Skeletal muscle tissue (tissue), 4 donors: Measurements from ENCODE around the gene DDI2. TPM values are rescaled to one million over a fixed set of nuclear protein-coding genes. Genes with fewer than 3 reads are reported as not detected.

Source experiments
- H3K27ac ChIP-seq: one replicate; pipeline ENCODE4 v1.7.0; 2013; ENCODE audit warnings: mild to moderate bottlenecking, low read depth, low read length, inconsistent platforms
- H3K27me3 ChIP-seq, 3 donors: one replicate each; pipeline ENCODE4 v1.7.0; 2013; ENCODE audit warnings: low read length in 3 of 3; ENCODE audit not compliant: control insufficient read depth in 3 of 3, insufficient read depth in 3 of 3
- H3K36me3 ChIP-seq, 3 donors: one replicate each; pipeline ENCODE4 v1.7.0; 2013; ENCODE audit warnings: low read length in 3 of 3; ENCODE audit not compliant: control insufficient read depth in 3 of 3, insufficient read depth in 3 of 3
- H3K4me1 ChIP-seq, 3 donors: one replicate each; pipeline ENCODE4 v1.7.0; 2013; ENCODE audit warnings: low read length in 3 of 3, mild to moderate bottlenecking in 3 of 3; ENCODE audit not compliant: control insufficient read depth in 3 of 3, insufficient read depth in 3 of 3
- H3K4me3 ChIP-seq, 3 donors: one replicate each; pipeline ENCODE4 v1.7.0; 2013; ENCODE audit warnings: low read length in 3 of 3
- H3K9ac ChIP-seq, 3 donors: one replicate each; pipeline ENCODE4 v1.7.0; 2013; ENCODE audit warnings: low read length in 3 of 3, mild to moderate bottlenecking in 3 of 3, moderate library complexity in 2 of 3, low read depth in 1 of 3
- H3K9me3 ChIP-seq, 3 donors: one replicate each; pipeline ENCODE4 v1.7.0; 2013; ENCODE audit warnings: low read length in 3 of 3; ENCODE audit not compliant: control insufficient read depth in 3 of 3
- total RNA-seq: library from RNA; depleted of rRNA; stranded (reverse); fragments of >200 nt; gene quantifications from one replicate; pipeline ENCODE4 v1.2.3, GENCODE V29; 2014
- donor health status: Osteomylitis.

Gene DDI2
- total RNA-seq, 1 donor from 2014 or later, result 30.8 TPM

GRCh38 chr1:15676010-15676409 lies 58.8 kb downstream of the DDI2 start:
- H3K4me1 ChIP-seq, result peaks cover 0 to 16% (median 3%) of the 10 kb centered on the region in 3 donors
- H3K4me3 ChIP-seq, result no peak overlapping the region
- H3K27ac ChIP-seq, result no peak overlapping the region
- H3K9ac ChIP-seq, result no peak overlapping the region
- H3K36me3 ChIP-seq, result no peaks in the 10 kb centered on the region
- no peaks in the 10 kb centered on the region for H3K27me3 ChIP-seq
- no peaks in the 10 kb centered on the region for H3K9me3 ChIP-seq

GRCh38 chr1:15676688-15677661 lies 59.7 kb downstream of the DDI2 start:
- Histone ChIP-seq H3K27ac (no peak overlapping the region), H3K27me3 (no peaks in the 10 kb centered on the region), H3K36me3 (no peaks in the 10 kb centered on the region), H3K4me1 (peaks cover 6 to 25% (median 8%) of the 10 kb centered on the region in 3 donors), H3K4me3 (no peak overlapping the region), H3K9me3 (no peaks in the 10 kb centered on the region), H3K9ac (no peak overlapping the region)

DNA sequence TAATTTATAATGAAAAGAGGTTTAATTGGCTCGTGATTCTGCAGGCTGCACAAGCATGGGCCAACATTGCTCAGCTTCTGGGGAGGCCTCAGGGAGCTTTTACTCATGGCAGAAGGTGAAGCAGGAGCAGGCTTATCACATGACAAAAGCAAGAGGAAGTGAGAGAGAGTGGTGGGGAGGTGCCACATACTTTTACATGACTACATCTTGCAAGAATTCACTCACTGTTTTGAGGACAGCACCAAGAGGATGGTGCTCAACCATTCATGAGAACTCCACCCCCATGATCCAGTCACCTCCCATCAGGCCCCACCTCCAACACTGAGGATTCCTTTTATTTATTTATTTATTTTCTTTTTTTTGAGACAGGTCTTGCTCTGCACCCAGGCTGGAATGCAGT lies 61.3 kb downstream of the DDI2 start:
- Histone ChIP-seq H3K27ac (no peak overlapping the region), H3K36me3 (no peaks in the 10 kb centered on the region), H3K4me1 (peaks cover 8 to 34% (median 14%) of the 10 kb centered on the region in 3 donors)

GRCh38 chr1:15680131-15680530 lies 62.9 kb downstream of the DDI2 start:
- H3K27me3 ChIP-seq, result no peaks in the 10 kb centered on the region
- H3K4me1 ChIP-seq, result peaks cover 10 to 41% (median 19%) of the 10 kb centered on the region in 3 donors
- no peaks in the 10 kb centered on the region for H3K9me3 ChIP-seq
- no peak overlapping the region for H3K9ac ChIP-seq
- peak overlapping the region; percentile 56 for H3K27ac ChIP-seq
- H3K4me3 ChIP-seq, result no peak overlapping the region
- no peaks in the 10 kb centered on the region for H3K36me3 ChIP-seq

More for the DNA sequence above, 61.3 kb downstream of the DDI2 start:
- Histone ChIP-seq H3K9ac (no peak overlapping the region), H3K9me3 (no peaks in the 10 kb centered on the region), H3K4me3 (no peak overlapping the region), H3K27me3 (no peaks in the 10 kb centered on the region)

- H3K27me3 ChIP-seq, result no peaks in the 10 kb centered on the region
- H3K4me1 ChIP-seq, result peaks cover 16 to 40% (median 23%) of the 10 kb centered on the region in 3 donors
- no peaks in the 10 kb centered on the region for H3K9me3 ChIP-seq
- no peak overlapping the region for H3K9ac ChIP-seq
- H3K36me3 ChIP-seq, result no peaks in the 10 kb centered on the region
- no peak overlapping the region for H3K4me3 ChIP-seq
- peak overlapping the region; percentile 56 for H3K27ac ChIP-seq
These were observed 63.5 kb downstream of the DDI2 start for GRCh38 chr1:15680561-15681348.

GRCh38 chr1:15681349-15682292 lies 64.4 kb downstream of the DDI2 start:
- Histone ChIP-seq H3K27me3 (no peaks in the 10 kb centered on the region), H3K9ac (peak overlapping the region in 1 of 3 donors; percentile 40), H3K9me3 (no peaks in the 10 kb centered on the region), H3K27ac (peak overlapping the region; percentile 56), H3K4me1 (peaks cover 19 to 44% (median 29%) of the 10 kb centered on the region in 3 donors), H3K36me3 (no peaks in the 10 kb centered on the region), H3K4me3 (peak overlapping the region; percentile 11 to 65 (median 23))

- no peaks in the 10 kb centered on the region for H3K36me3 ChIP-seq
- peak overlapping the region in 2 of 3 donors; percentile 8 to 36 for H3K4me3 ChIP-seq
- H3K9me3 ChIP-seq, result no peaks in the 10 kb centered on the region
- H3K9ac ChIP-seq, result peak overlapping the region; percentile 40 to 99 (median 97)
- no peaks in the 10 kb centered on the region for H3K27me3 ChIP-seq
- H3K4me1 ChIP-seq, result peaks cover 23 to 44% (median 29%) of the 10 kb centered on the region in 3 donors
- H3K27ac ChIP-seq, result peak overlapping the region; percentile 96
These were observed 65.7 kb downstream of the DDI2 start for GRCh38 chr1:15682936-15683341.

DNA sequence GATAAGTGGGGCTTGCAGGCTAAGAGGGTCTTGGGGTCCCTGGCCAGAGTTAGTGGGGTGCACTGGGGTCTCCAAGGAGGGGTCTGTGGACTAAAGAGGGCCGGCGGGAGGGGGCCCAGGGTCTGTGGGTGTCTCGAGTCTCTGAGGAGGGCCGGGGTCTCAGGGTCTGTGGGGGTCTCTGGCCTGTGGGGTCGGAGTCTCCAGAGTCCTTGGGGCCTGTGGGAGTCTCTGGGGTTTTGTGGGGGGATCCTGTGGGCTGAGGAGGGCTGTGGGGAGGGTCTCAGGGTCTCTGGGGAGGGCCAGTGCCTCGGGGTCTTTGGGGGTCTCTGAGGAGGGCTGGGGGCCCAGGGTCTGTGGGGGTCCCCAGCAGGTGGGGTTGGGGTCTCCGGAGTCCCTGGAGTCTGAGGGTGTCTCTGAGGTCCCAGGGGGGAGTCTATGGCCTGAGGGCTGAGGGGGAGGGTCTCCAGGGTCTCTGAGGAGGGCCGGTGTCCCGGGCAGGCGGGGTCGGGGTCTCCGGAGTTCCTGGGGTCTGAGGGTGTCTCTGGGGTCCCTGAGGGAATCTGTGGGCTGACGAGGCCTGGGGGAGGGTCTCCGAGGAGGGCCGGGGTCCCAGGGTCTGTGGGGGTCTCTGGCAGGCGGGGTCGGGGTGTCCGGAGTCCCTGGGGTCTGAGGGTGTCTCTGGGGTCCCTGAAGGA lies 66.2 kb downstream of the DDI2 start:
- H3K27me3 ChIP-seq, result no peaks in the 10 kb centered on the region
- H3K27ac ChIP-seq, result peak overlapping the region; percentile 96
- peaks cover 23 to 44% (median 29%) of the 10 kb centered on the region in 3 donors for H3K4me1 ChIP-seq
- peak overlapping the region; percentile 97 to 99 (median 97) for H3K9ac ChIP-seq
- H3K36me3 ChIP-seq, result no peaks in the 10 kb centered on the region
- no peaks in the 10 kb centered on the region for H3K9me3 ChIP-seq
- peak overlapping the region; percentile 68 to 78 (median 76) for H3K4me3 ChIP-seq
